Endothelial cell of umbilical vein (primary cell): ENCODE results near the gene ACADS.

Source experiments
- CTCF ChIP-seq, 2 donors: IDR thresholded peaks; 1 replicate in 1 of 2; 2 replicates in 1 of 2; pipeline ENCODE4 v1.5.1; 2011; ENCODE audit warnings: low read length in 2 of 2, mild to moderate bottlenecking in 2 of 2, moderate library complexity in 2 of 2, control low read depth in 1 of 2, inconsistent platforms in 1 of 2, low read depth in 1 of 2; ENCODE audit not compliant: insufficient read depth in 1 of 2; ENCODE audit errors: extremely low read depth in 1 of 2
- EZH2 ChIP-seq: IDR thresholded peaks from 2 replicates; pipeline ENCODE4 v1.6.1; 2012; ENCODE audit warnings: borderline replicate concordance, low read depth, mild to moderate bottlenecking, moderate library complexity, low read length, inconsistent platforms; ENCODE audit not compliant: severe bottlenecking
- JUN ChIP-seq: IDR thresholded peaks from 2 replicates; pipeline ENCODE4 v1.6.1; 2011; ENCODE audit warnings: borderline replicate concordance, low read depth; ENCODE audit not compliant: insufficient read length, insufficient read depth
- MAX ChIP-seq: IDR thresholded peaks from 2 replicates; pipeline ENCODE4 v1.6.1; 2011; ENCODE audit not compliant: insufficient read depth, insufficient read length
- MYC ChIP-seq: IDR thresholded peaks from one replicate; pipeline ENCODE4 v1.6.1; 2011; ENCODE audit warnings: mild to moderate bottlenecking, low read depth, low read length
- POLR2A ChIP-seq: IDR thresholded peaks from 2 replicates; pipeline ENCODE4 v1.6.1; 2012; ENCODE audit warnings: low read depth, mild to moderate bottlenecking, control low read depth, low read length
- POLR2AphosphoS5 ChIP-seq: IDR thresholded peaks from 2 replicates; pipeline ENCODE4 v1.6.1; 2012; ENCODE audit warnings: low read depth, mild to moderate bottlenecking, control low read depth, low read length, moderate library complexity; ENCODE audit not compliant: insufficient read depth

DNA sequence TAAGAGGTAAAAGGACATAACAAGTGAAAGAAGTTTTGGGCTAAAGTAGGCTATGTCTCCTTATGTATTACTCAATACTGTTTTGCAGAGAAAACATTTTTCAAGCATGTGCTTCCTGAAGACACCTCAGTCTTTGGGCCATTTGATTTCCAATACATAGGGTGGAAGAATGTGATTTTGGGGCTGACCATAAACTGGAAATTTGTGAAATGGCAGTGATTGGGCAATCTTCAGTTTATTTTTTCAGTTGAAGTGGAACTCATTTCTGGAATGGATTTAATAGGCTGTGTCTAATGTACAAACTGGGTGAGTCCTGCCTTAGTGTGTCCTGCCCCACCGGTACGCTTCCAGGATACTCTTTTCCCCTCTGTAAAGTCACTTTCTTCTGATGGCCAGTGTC is 2.8 kb upstream of the ACADS start:
- TF ChIP-seq CTCF (IDR thresholded peaks at IDR 0.05; ENCODE audit: extremely low read depth in 1 of 2, insufficient read depth in 1 of 2, low read depth in 1 of 2, low read length in 2 of 2) (no peak), POLR2A (no peak), POLR2AphosphoS5 (no peak), EZH2 (no peak), MYC (no peak), JUN (no peak), MAX (no peak)
